A549 (cell line): ENCODE data around the gene ZNF385B. TPM values are rescaled to one million over a fixed set of nuclear protein-coding genes. Genes with fewer than 3 reads are reported as not detected.

ENCODE experiments used
- ATAC-seq, 2 experiments: fragments of 200-7000 bp in 1 of 2; fragments of >200 bp in 1 of 2; cut with Nextera tagmentation in 1 of 2; cut with Tn5 transposase in 1 of 2; 3 replicates each; pipeline versions ENCODE4 v1.8.0 to v1.9.1; 2018 to 2020; ENCODE audit warnings: mild to moderate bottlenecking in 1 of 2, moderate library complexity in 1 of 2
- CTCF ChIA-PET: fragments of 300-600 bp; sonication (Branson Sonifier 250); formaldehyde crosslinking; extraction: SDS; loops from one replicate; lab custom pipeline; 2021; ENCODE audit warnings: antibody characterized with exemption, inconsistent platforms; lab: Yijun Ruan, JAX
- POLR2A ChIA-PET: fragments of 350-600 bp; formaldehyde crosslinking; extraction: SDS; loops from one replicate; lab custom pipeline; 2021; ENCODE audit warnings: antibody characterized with exemption, inconsistent platforms; lab: Yijun Ruan, JAX
- DNase-seq, 2 experiments: peaks; one replicate each; pipeline versions ENCODE4 v3.0.0 to v3.0.0-alpha.2; 2011 to 2016; ENCODE audit warnings: low read depth in 1 of 2, low spot score in 1 of 2
- FAIRE-seq: peaks from 2 replicates; lab custom pipeline; 2011; peaks lifted over from hg19 to GRCh38; lab: Jason Lieb, UNC
- H3K27ac ChIP-seq, 2 experiments: fragments of >200 bp; sonication (Bioruptor Twin); formaldehyde crosslinking; 3 replicates each; pipeline ENCODE4 v1.5.1; 2016 to 2017
- H3K4me1 ChIP-seq: fragments of >200 bp; sonication (Bioruptor Twin); formaldehyde crosslinking; 3 replicates; pipeline ENCODE4 v1.6.1; 2016
- H3K4me2 ChIP-seq: fragments of >200 bp; sonication (Bioruptor Twin); formaldehyde crosslinking; 3 replicates; pipeline ENCODE4 v1.6.1; 2016
- H3K4me3 ChIP-seq: fragments of >200 bp; sonication (Bioruptor Twin); formaldehyde crosslinking; 3 replicates; pipeline ENCODE4 v1.5.1; 2016
- H3K9me3 ChIP-seq: fragments of >200 bp; sonication (Bioruptor Twin); formaldehyde crosslinking; 3 replicates; pipeline ENCODE4 v1.6.1; 2016
- BHLHE40 ChIP-seq: IDR thresholded peaks from 2 replicates; pipeline ENCODE4 v1.6.1; 2012; ENCODE audit warnings: low read depth, low read length, inconsistent platforms
- CBX2 ChIP-seq: fragments of 200-600 bp; sonication (generic); IDR thresholded peaks from 2 replicates; pipeline ENCODE4 v1.6.1; 2016; ENCODE audit warnings: low read depth, mild to moderate bottlenecking, borderline replicate concordance
- CBX8 ChIP-seq: fragments of 200-600 bp; sonication (generic); IDR thresholded peaks from 2 replicates; pipeline ENCODE4 v1.6.1; 2016
- CHD4 ChIP-seq: fragments of 200-600 bp; sonication (generic); IDR thresholded peaks from 2 replicates; pipeline ENCODE4 v1.6.1; 2016; ENCODE audit warnings: antibody characterized with exemption, mild to moderate bottlenecking, borderline replicate concordance
- ELK1 ChIP-seq: fragments of 150-350 bp; IDR thresholded peaks from 2 replicates; pipeline ENCODE4 v1.6.1; 2014; ENCODE audit warnings: low read depth, mild to moderate bottlenecking, low read length
- EP300 ChIP-seq, 2 experiments: fragments of >200 bp; sonication (Bioruptor Twin); formaldehyde crosslinking; IDR thresholded peaks; 2 replicates in 1 of 2; 3 replicates in 1 of 2; pipeline ENCODE4 v1.6.1; 2016 to 2017
- ESRRA ChIP-seq: fragments of 150-350 bp; IDR thresholded peaks from 2 replicates; pipeline ENCODE4 v1.6.1; 2014; ENCODE audit warnings: mild to moderate bottlenecking, low read length, borderline replicate concordance
- GATA3 ChIP-seq: IDR thresholded peaks from 2 replicates; pipeline ENCODE4 v1.6.1; 2012; ENCODE audit warnings: borderline replicate concordance
- HOXB13 ChIP-seq: fragments of 250-450 bp; sonication (Bioruptor Pico); IDR thresholded peaks from 2 replicates; pipeline ENCODE4 v1.5.0; 2020; ENCODE audit warnings: low read depth, mild to moderate bottlenecking, moderate library complexity
- KDM5A ChIP-seq: fragments of 200-600 bp; sonication (generic); IDR thresholded peaks from 2 replicates; pipeline ENCODE4 v1.6.1; 2016; ENCODE audit warnings: antibody characterized with exemption, mild to moderate bottlenecking
- MAFK ChIP-seq: fragments of 450-650 bp; IDR thresholded peaks from 2 replicates; pipeline ENCODE4 v1.6.1; 2014; ENCODE audit not compliant: partially characterized antibody
- MAZ ChIP-seq: fragments of 150-350 bp; IDR thresholded peaks from 2 replicates; pipeline ENCODE4 v1.6.1; 2014; ENCODE audit warnings: antibody characterized with exemption, low read depth, low read length, borderline replicate concordance
- MYC ChIP-seq: IDR thresholded peaks from 2 replicates; pipeline ENCODE4 v1.6.1; 2012; ENCODE audit warnings: mild to moderate bottlenecking, inconsistent platforms, low read length, improper control_type of control experiment, borderline replicate concordance
- NFE2L2 ChIP-seq: fragments of 150-350 bp; conservative IDR thresholded peaks from 2 replicates; pipeline ENCODE4 v1.6.1; 2014; ENCODE audit warnings: low read length
- PHF8 ChIP-seq: fragments of 200-600 bp; sonication (generic); IDR thresholded peaks from 2 replicates; pipeline ENCODE4 v1.6.1; 2016; ENCODE audit warnings: low read depth, mild to moderate bottlenecking, antibody characterized with exemption, moderate library complexity, borderline replicate concordance
- POLR2A ChIP-seq: IDR thresholded peaks from 2 replicates; pipeline ENCODE4 v1.6.1; 2012; ENCODE audit warnings: mild to moderate bottlenecking, low read length
- POLR2AphosphoS2 ChIP-seq: conservative IDR thresholded peaks from 2 replicates; pipeline ENCODE4 v1.6.1; 2012; ENCODE audit warnings: low read length, improper control_type of control experiment, inconsistent platforms
- SMC3 ChIP-seq: fragments of >200 bp; sonication (Bioruptor Twin); formaldehyde crosslinking; IDR thresholded peaks from 3 replicates; pipeline ENCODE4 v1.6.1; 2018; ENCODE audit warnings: inconsistent platforms
- SREBF2 ChIP-seq: fragments of 450-650 bp; IDR thresholded peaks from 2 replicates; pipeline ENCODE4 v1.6.1; 2014; ENCODE audit warnings: mild to moderate bottlenecking, moderate library complexity
- TP53 ChIP-seq: fragments of 250-450 bp; sonication (Bioruptor Pico); IDR thresholded peaks from 2 replicates; pipeline ENCODE4 v1.5.0; 2021; ENCODE audit warnings: mild to moderate bottlenecking, moderate library complexity
- ZC3H11A ChIP-seq: fragments of 450-650 bp; IDR thresholded peaks from 2 replicates; pipeline ENCODE4 v1.6.1; 2014; ENCODE audit warnings: antibody characterized with exemption, mild to moderate bottlenecking
- whole genome bisulfite sequencing: methylation state at CpG from one replicate; pipeline ENCODE4 v1.1.6; 2017; ENCODE audit errors: missing lambda C conversion rate; 5-methylcytosine and 5-hydroxymethylcytosine counted together
- polyA plus RNA-seq, 4 experiments: library from polyadenylated mRNA; depleted of rRNA in 3 of 4; stranded (reverse); fragments of >200 nt; fragmentation: RNase III in 1 of 4; extraction: RNeasy Plus Mini Kit Qiagen cat#74134 plus additional on column Dnase treatment in 1 of 4; gene quantifications; 2 replicates in 3 of 4; 3 replicates in 1 of 4; pipeline ENCODE4 v1.2.3, GENCODE V29; 2011 to 2017
- TF ChIP-seq, protein P1 (sequence below): IDR thresholded peaks from 2 replicates; pipeline ENCODE4 v1.6.1; 2012; ENCODE audit warnings: low read depth, borderline replicate concordance
- TF ChIP-seq, protein P2 (sequence below): fragments of >200 bp; sonication (Bioruptor Twin); formaldehyde crosslinking; IDR thresholded peaks from 3 replicates; pipeline ENCODE4 v1.5.1; 2016
- TF ChIP-seq, protein P3 (sequence below): IDR thresholded peaks from 2 replicates; pipeline ENCODE4 v1.6.1; 2012
- TF ChIP-seq, protein P4 (sequence below): fragments of 450-650 bp; IDR thresholded peaks from 2 replicates; pipeline ENCODE4 v1.6.1; 2014; ENCODE audit warnings: antibody characterized with exemption

Gene ZNF385B
- polyA plus RNA-seq, 2 of the 4 experiments (the other 2 are of a cell fraction): not detected

DNA sequence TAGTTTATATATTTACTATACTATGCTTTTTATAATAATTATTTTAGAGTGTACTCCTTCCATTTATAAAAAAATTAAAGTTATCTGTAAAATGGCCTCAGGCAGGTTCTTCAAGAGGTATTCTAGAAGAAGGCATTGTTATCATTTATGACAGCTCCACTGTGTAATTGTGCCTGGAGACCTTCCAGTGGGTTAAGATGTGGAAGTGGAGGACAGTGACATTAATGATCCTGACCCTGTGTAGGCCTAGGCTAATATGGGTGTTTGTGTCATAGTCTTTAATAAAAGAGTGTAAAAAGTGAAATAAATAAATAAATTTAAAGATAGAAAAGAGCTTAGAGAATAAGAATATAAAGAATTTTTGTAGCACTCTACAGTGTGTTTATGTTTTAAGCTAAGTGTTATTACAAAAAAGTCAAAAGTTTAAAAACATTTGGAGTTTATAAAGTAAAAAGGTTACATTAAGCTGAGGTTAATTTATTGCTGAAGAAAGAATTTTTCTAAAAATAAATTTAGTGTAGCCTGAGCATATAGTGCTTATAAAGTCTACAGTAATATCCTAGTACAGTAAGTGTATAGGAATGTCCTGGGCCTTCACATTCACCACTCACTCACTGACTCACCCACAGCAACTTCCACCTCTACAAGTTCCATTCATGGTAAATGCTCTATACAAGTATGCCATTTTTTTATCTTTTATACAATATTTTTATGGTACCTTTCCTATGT lies 406.8 kb downstream of the ZNF385B start:
- DNase-seq: peak in 1 of 2 experiments; percentile 13
- ChIA-PET CTCF (interaction anchor here (1.1 kb wide), 1 partner anchor 13 kb away, joined by 3 read pairs; no protein-coding TSS in a partner anchor), POLR2A (no interaction called here)
- Histone ChIP-seq H3K4me3 (no peak overlapping the region), H3K9me3 (peaks cover 4% of the 10 kb centered on the region; the same call in 1 of the 3 replicates), H3K27ac (no peak overlapping the region), H3K4me1 (no peaks in the 10 kb centered on the region), H3K4me2 (no peak overlapping the region)
- peak; percentile 70 to 78; a peak in 4 of 6 replicates for ATAC-seq
- TF ChIP-seq KDM5A (no peak), CHD4 (no peak)
- FAIRE-seq: no peak

GRCh38 chr2:179449010-179449409 lies 412.4 kb downstream of the ZNF385B start:
- H3K4me2 ChIP-seq: no peak overlapping the region
- no peak for DNase-seq
- H3K9me3 ChIP-seq: no peaks in the 10 kb centered on the region
- CTCF ChIA-PET: no interaction called here
- WGBS: 48% methylated on average over 4 of the region's 4 CpGs
- TF ChIP-seq ELK1: no peak
- no peak for TF ChIP-seq ZC3H11A
- no peak for TF ChIP-seq CBX2
- TF ChIP-seq, protein P1, sequence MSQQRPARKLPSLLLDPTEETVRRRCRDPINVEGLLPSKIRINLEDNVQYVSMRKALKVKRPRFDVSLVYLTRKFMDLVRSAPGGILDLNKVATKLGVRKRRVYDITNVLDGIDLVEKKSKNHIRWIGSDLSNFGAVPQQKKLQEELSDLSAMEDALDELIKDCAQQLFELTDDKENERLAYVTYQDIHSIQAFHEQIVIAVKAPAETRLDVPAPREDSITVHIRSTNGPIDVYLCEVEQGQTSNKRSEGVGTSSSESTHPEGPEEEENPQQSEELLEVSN: no peak
- no peak for TF ChIP-seq SMC3
- H3K4me3 ChIP-seq: no peak overlapping the region
- H3K27ac ChIP-seq: no peak overlapping the region
- POLR2A ChIA-PET: no interaction called here
- no peak for ATAC-seq
- no peaks in the 10 kb centered on the region for H3K4me1 ChIP-seq
- FAIRE-seq: no peak

- FAIRE-seq (no peak), DNase-seq (no peak), ATAC-seq (no peak)
- Histone ChIP-seq H3K4me1 (no peaks in the 10 kb centered on the region), H3K9me3 (no peaks in the 10 kb centered on the region), H3K27ac (no peak overlapping the region), H3K4me2 (no peak overlapping the region), H3K4me3 (no peak overlapping the region)
- WGBS: 49% methylated on average over 1 of the region's 1 CpG
- ChIA-PET CTCF (no interaction called here), POLR2A (no interaction called here)
- TF ChIP-seq BHLHE40: no peak
- peak; percentile 49 for TF ChIP-seq MAFK
Observed at GRCh38 chr2:179447839-179448447, 413.5 kb downstream of the ZNF385B start.

DNA sequence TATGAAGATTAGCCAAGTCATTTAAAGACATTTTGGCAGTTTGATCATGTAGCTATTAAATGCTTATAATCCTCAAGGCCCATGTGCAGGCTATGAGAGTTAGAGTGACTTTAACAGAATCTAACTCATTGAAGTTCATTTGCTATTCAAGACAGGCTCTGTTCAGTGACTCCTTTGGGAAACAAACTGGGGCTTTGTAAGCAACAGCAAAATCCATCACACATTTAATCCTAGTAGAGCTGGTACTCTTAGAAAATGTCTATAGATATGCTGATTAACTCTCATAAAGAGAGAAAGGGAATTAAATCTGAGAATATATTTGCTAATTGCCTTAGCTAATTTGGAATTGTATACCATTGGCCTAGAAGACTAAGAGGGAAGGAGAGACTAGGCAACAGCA lies 414.0 kb downstream of the ZNF385B start:
- H3K4me1 ChIP-seq: no peaks in the 10 kb centered on the region
- no peak for ATAC-seq
- no peak for DNase-seq
- FAIRE-seq: no peak
- H3K4me2 ChIP-seq: no peak overlapping the region
- no peak overlapping the region for H3K4me3 ChIP-seq
- CTCF ChIA-PET: no interaction called here
- no peak overlapping the region for H3K27ac ChIP-seq
- no peaks in the 10 kb centered on the region for H3K9me3 ChIP-seq
- POLR2A ChIA-PET: no interaction called here
- TF ChIP-seq CBX8 (no peak), ESRRA (no peak), GATA3 (no peak), ZC3H11A (no peak), SREBF2 (no peak), PHF8 (no peak), BHLHE40 (no peak), HOXB13 (CRISPR knock-in tag) (no peak), MYC (no peak), POLR2AphosphoS2 (no peak), EP300 (IDR thresholded peaks at IDR 0.05) (no peak), TP53 (CRISPR knock-in tag) (no peak), NFE2L2 (no peak), MAZ (no peak), POLR2A (no peak)
- TF ChIP-seq, protein P2, sequence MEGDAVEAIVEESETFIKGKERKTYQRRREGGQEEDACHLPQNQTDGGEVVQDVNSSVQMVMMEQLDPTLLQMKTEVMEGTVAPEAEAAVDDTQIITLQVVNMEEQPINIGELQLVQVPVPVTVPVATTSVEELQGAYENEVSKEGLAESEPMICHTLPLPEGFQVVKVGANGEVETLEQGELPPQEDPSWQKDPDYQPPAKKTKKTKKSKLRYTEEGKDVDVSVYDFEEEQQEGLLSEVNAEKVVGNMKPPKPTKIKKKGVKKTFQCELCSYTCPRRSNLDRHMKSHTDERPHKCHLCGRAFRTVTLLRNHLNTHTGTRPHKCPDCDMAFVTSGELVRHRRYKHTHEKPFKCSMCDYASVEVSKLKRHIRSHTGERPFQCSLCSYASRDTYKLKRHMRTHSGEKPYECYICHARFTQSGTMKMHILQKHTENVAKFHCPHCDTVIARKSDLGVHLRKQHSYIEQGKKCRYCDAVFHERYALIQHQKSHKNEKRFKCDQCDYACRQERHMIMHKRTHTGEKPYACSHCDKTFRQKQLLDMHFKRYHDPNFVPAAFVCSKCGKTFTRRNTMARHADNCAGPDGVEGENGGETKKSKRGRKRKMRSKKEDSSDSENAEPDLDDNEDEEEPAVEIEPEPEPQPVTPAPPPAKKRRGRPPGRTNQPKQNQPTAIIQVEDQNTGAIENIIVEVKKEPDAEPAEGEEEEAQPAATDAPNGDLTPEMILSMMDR: no peak
- TF ChIP-seq, protein P3, sequence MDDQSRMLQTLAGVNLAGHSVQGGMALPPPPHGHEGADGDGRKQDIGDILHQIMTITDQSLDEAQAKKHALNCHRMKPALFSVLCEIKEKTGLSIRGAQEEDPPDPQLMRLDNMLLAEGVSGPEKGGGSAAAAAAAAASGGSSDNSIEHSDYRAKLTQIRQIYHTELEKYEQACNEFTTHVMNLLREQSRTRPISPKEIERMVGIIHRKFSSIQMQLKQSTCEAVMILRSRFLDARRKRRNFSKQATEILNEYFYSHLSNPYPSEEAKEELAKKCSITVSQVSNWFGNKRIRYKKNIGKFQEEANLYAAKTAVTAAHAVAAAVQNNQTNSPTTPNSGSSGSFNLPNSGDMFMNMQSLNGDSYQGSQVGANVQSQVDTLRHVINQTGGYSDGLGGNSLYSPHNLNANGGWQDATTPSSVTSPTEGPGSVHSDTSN: no peak
- TF ChIP-seq, protein P4, sequence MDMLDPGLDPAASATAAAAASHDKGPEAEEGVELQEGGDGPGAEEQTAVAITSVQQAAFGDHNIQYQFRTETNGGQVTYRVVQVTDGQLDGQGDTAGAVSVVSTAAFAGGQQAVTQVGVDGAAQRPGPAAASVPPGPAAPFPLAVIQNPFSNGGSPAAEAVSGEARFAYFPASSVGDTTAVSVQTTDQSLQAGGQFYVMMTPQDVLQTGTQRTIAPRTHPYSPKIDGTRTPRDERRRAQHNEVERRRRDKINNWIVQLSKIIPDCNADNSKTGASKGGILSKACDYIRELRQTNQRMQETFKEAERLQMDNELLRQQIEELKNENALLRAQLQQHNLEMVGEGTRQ: no peak
